ENCODE measurements around the gene CNKSR3. TPM values are rescaled to one million over a fixed set of nuclear protein-coding genes. Genes with fewer than 3 reads are reported as not detected.

Gene CNKSR3
- polyA plus RNA-seq, 6 donors from 2014 or later, result not detected

GRCh38 chr6:154474648-154475428, 35.6 kb downstream of the CNKSR3 start:
- Mint-ChIP-seq H3K36me3 (peaks cover 0 to 4% of the 10 kb centered on the region in 2 donors), H3K4me1 (no peaks in the 10 kb centered on the region), H3K27ac (no peak overlapping the region), H3K9me3 (peaks cover 0 to 9% (median 6%) of the 10 kb centered on the region in 7 donors), H3K4me3 (no peak overlapping the region), H3K27me3 (peaks cover 3 to 8% (median 5%) of the 10 kb centered on the region in 3 donors)
- ATAC-seq (ENCODE audit: low read depth in 2 of 2), result no peak
- no peak for DNase-seq

DNA sequence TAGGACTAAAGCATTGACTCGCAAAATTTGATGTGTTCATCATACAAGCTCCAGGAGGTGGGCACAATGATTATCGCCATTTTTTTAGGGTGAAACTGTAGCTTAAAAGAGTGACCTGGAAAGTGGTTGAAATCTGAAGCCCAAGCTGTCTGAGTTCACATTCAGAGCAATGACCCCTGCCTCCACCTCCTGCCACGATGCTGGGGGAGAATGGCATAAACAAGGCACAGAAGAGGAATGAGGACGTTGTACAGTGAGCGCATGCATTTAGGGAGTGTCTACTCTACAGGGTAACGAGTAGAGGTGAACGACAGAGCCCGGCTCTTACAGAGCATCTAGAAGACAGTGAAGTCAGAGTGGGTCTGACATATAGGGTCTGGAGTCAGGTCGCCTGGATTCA, 37.2 kb downstream of the CNKSR3 start:
- Mint-ChIP-seq H3K27me3 (peaks cover 0 to 8% (median 5%) of the 10 kb centered on the region in 3 donors), H3K36me3 (peaks cover 0 to 4% of the 10 kb centered on the region in 2 donors), H3K4me3 (no peak overlapping the region), H3K4me1 (no peaks in the 10 kb centered on the region), H3K27ac (no peak overlapping the region), H3K9me3 (peaks cover 0 to 9% (median 6%) of the 10 kb centered on the region in 7 donors)
- no peak for DNase-seq
- no peak for ATAC-seq (ENCODE audit: low read depth in 2 of 2)

- no peaks in the 10 kb centered on the region for H3K4me1 Mint-ChIP-seq
- no peak overlapping the region for H3K27ac Mint-ChIP-seq
- DNase-seq (no peak), ATAC-seq (ENCODE audit: low read depth in 2 of 2) (no peak)
- H3K36me3 Mint-ChIP-seq, result peaks cover 0 to 4% of the 10 kb centered on the region in 2 donors
- peaks cover 0 to 9% (median 6%) of the 10 kb centered on the region in 7 donors for H3K9me3 Mint-ChIP-seq
- H3K4me3 Mint-ChIP-seq, result peak overlapping the region in 1 of 8 donors; percentile 36
- H3K27me3 Mint-ChIP-seq, result peaks cover 0 to 8% (median 5%) of the 10 kb centered on the region in 3 donors
These were observed 38.7 kb downstream of the CNKSR3 start for GRCh38 chr6:154471609-154472362.

- H3K9me3 Mint-ChIP-seq, result peaks cover 0 to 9% (median 6%) of the 10 kb centered on the region in 7 donors
- DNase-seq (no peak), ATAC-seq (ENCODE audit: low read depth in 2 of 2) (no peak)
- peaks cover 0 to 8% (median 3%) of the 10 kb centered on the region in 3 donors for H3K27me3 Mint-ChIP-seq
- no peak overlapping the region for H3K27ac Mint-ChIP-seq
- H3K4me1 Mint-ChIP-seq, result no peaks in the 10 kb centered on the region
- H3K4me3 Mint-ChIP-seq, result no peak overlapping the region
- peaks cover 0 to 4% of the 10 kb centered on the region in 2 donors for H3K36me3 Mint-ChIP-seq
These were observed 41.1 kb downstream of the CNKSR3 start for GRCh38 chr6:154469306-154469935.

DNA sequence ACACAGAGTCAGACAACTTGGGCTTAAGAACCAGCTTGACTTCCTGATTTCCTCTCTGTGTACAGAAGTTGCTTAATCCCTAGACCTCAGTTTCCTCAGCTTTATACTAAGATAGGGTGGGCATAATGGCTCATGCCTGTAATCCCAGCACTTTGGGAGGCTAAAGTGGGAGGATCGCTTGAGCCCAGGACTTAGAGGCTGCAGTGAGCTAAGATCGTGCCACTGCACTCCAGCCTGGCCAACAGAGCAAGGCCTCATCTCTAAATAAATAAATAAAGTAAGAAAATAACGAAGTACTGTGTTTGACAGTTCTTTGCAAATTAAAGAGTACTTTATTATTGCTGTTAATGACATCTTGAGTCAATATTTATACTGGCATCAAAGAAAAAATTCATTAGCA, 41.7 kb downstream of the CNKSR3 start:
- Mint-ChIP-seq H3K4me1 (no peaks in the 10 kb centered on the region), H3K27me3 (peaks cover 0 to 8% (median 0%) of the 10 kb centered on the region in 3 donors), H3K4me3 (no peak overlapping the region), H3K27ac (no peak overlapping the region), H3K9me3 (peaks cover 0 to 9% (median 6%) of the 10 kb centered on the region in 7 donors), H3K36me3 (peaks cover 0 to 4% of the 10 kb centered on the region in 2 donors)
- ATAC-seq (ENCODE audit: low read depth in 2 of 2), result no peak
- no peak for DNase-seq

GRCh38 chr6:154466971-154467679, 43.4 kb downstream of the CNKSR3 start:
- Mint-ChIP-seq H3K36me3 (peaks cover 0 to 4% of the 10 kb centered on the region in 2 donors), H3K27ac (no peak overlapping the region), H3K4me3 (no peak overlapping the region), H3K9me3 (peaks cover 0 to 9% (median 6%) of the 10 kb centered on the region in 7 donors), H3K27me3 (peaks cover 0 to 1% (median 0%) of the 10 kb centered on the region in 3 donors), H3K4me1 (no peaks in the 10 kb centered on the region)
- no peak for DNase-seq
- no peak for ATAC-seq (ENCODE audit: low read depth in 2 of 2)

DNA sequence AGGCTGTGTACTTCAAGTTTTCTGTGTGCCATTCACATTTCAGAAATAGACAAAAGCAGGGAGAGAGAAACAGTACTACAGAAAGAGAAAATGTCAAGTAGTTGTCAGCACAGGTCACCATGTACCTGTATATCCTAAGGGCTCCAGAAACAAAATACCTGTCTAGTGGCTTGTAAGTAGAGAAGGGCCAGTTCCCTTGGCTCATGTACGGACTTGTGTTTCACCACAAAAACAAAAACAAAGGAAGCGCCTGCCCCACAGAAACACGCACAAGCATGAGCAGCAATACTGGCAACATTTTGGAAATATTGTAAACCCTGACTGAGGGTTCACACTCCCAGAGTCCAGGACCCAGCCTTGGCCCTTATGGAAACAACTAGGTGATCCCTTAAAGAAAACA, 44.3 kb downstream of the CNKSR3 start:
- no peak for ATAC-seq (ENCODE audit: low read depth in 2 of 2)
- Mint-ChIP-seq H3K36me3 (peaks cover 0 to 4% of the 10 kb centered on the region in 2 donors), H3K4me3 (no peak overlapping the region), H3K9me3 (peaks cover 0 to 9% (median 6%) of the 10 kb centered on the region in 7 donors), H3K27ac (no peak overlapping the region), H3K4me1 (no peaks in the 10 kb centered on the region), H3K27me3 (no peaks in the 10 kb centered on the region)
- no peak for DNase-seq

DNA sequence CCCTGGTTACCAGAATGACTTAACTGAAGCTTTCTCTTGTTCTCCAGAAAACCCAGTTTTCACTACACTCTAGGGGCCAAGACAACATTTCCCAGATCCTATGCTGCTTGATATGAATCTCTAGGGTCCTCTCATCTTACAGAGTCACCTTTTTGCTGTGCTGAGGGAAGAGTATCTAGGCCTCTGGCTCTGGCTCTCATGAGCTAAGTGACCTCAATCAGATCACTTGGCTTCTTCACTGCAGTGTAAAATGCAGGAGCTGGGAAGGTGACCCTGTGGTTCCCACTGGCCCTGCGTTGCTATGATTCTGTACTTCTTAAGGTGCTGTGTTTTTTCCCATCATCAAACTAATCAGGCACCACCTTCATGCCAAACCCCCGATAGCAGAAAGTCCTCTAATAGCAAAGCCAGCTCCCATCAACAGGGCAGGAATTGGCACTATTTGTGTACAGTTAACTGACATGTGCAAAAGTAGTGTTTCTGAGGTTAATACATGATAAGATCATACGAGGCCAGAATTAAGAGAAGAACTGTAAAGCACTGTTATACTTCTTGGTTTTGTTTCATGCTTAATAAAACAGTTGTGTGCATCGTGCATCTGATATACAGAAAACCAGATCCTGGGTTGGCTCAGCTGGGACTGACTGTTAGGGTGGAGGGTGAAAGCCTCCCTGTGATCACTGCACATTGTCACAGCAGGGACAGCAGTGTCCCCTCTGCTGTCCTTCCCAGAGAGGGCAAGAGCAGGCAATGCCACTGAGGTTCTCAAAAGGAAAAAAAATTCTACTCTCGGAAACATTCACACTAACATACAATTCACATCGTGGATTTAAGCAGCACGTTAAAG, 46.7 kb downstream of the CNKSR3 start:
- Mint-ChIP-seq H3K4me1 (no peaks in the 10 kb centered on the region), H3K36me3 (no peaks in the 10 kb centered on the region), H3K27me3 (peaks cover 0 to 2% (median under 1%) of the 10 kb centered on the region in 3 donors), H3K27ac (no peak overlapping the region), H3K4me3 (no peak overlapping the region), H3K9me3 (no peaks in the 10 kb centered on the region)
- ATAC-seq (ENCODE audit: low read depth in 2 of 2), result no peak
- DNase-seq, result no peak

- no peak for DNase-seq
- no peak for ATAC-seq (ENCODE audit: low read depth in 2 of 2)
- peaks cover 0 to 12% (median 12%) of the 10 kb centered on the region in 3 donors for H3K27me3 Mint-ChIP-seq
- no peak overlapping the region for H3K4me3 Mint-ChIP-seq
- peak overlapping the region in 1 of 6 donors; percentile 27 for H3K27ac Mint-ChIP-seq
- H3K4me1 Mint-ChIP-seq, result no peaks in the 10 kb centered on the region
- no peaks in the 10 kb centered on the region for H3K9me3 Mint-ChIP-seq
- H3K36me3 Mint-ChIP-seq, result no peaks in the 10 kb centered on the region
These were observed 48.1 kb downstream of the CNKSR3 start for GRCh38 chr6:154462425-154462824.

GRCh38 chr6:154461348-154461747, 49.1 kb downstream of the CNKSR3 start:
- H3K27me3 Mint-ChIP-seq, result peaks cover 0 to 14% (median 12%) of the 10 kb centered on the region in 3 donors
- ATAC-seq (ENCODE audit: low read depth in 2 of 2), result no peak

DNA sequence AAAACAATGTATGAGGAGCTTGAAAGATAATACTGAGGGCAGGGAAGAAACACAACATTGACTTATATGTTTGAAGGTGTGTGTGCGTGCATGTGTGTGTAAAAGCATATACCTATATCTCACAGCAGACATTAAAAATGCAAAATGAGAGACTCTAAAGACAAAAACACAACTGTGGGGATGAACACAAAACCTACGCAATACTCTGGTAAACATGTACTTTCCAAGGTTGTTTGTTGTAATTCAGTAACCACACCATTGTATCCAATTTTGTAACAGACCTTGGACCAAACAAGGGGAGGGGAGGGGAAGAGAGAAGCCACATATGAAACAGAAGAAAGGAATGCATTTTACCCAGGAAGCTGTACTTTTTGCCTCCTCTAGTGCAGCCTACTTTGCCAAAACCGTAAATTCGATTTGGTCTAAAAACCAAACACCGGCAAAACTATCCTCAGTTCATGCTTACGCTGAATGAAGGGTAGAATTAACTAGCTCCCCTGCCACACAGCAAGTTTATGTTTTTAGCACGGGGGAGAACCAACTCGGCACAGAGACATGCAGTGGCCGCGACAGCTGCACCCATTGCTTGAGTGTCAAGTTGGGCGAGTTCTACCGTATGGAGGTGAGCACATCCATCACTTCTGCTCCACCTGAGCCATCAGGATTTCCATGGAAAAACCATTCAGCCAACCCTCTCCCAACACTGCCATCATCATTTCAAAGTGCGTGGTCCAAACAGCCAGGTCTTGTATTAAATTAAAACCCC, 50.0 kb downstream of the CNKSR3 start:
- H3K9me3 Mint-ChIP-seq, result no peaks in the 10 kb centered on the region
- no peaks in the 10 kb centered on the region for H3K36me3 Mint-ChIP-seq
- DNase-seq, result no peak

More at GRCh38 chr6:154461348-154461747, 49.1 kb downstream of the CNKSR3 start:
- Mint-ChIP-seq H3K27ac (no peak overlapping the region), H3K36me3 (no peaks in the 10 kb centered on the region), H3K4me1 (no peaks in the 10 kb centered on the region), H3K4me3 (no peak overlapping the region), H3K9me3 (no peaks in the 10 kb centered on the region)
- no peak for DNase-seq

DNA sequence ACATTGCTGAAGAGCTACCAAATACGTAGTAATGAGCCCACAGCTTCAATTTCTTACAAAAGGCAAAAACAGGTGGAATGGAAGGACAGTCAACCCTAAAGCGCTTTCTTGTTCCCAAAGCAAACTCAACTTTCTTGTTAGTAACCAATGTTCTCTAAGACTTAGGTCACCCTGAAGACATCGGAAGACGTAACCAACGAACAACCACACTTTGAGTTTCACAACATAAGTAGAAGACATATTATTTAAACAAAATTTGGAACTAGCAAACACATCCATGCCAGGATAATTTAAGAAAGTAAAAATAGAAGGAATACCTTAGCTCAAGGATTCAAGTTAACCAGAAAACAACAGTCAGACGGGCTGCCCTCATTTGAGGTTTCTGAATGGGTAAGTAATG, 51.0 kb downstream of the CNKSR3 start:
- peaks cover 0 to 14% (median 12%) of the 10 kb centered on the region in 3 donors for H3K27me3 Mint-ChIP-seq
- ATAC-seq (ENCODE audit: low read depth in 2 of 2) (no peak), DNase-seq (no peak)
- H3K36me3 Mint-ChIP-seq, result no peaks in the 10 kb centered on the region
- no peaks in the 10 kb centered on the region for H3K4me1 Mint-ChIP-seq
- no peak overlapping the region for H3K4me3 Mint-ChIP-seq
- no peaks in the 10 kb centered on the region for H3K9me3 Mint-ChIP-seq
- H3K27ac Mint-ChIP-seq, result no peak overlapping the region

More for the DNA sequence above, 50.0 kb downstream of the CNKSR3 start:
- Mint-ChIP-seq H3K4me3 (no peak overlapping the region), H3K4me1 (no peaks in the 10 kb centered on the region), H3K27ac (no peak overlapping the region), H3K27me3 (peaks cover 0 to 14% (median 12%) of the 10 kb centered on the region in 3 donors)
- no peak for ATAC-seq (ENCODE audit: low read depth in 2 of 2)
